Anterior cingulate cortex (tissue), 58 donors: ENCODE results near the gene STX16.

ENCODE experiments used
- DNase-seq, 58 donors: peaks; one replicate each; lab custom pipeline; 2025; lab: John Stamatoyannopoulos, UW

The STX16 gene

GRCh38 chr20:58706150-58706892, 55.2 kb downstream of the STX16 start:
- DNase-seq: no peak

- DNase-seq: no peak
Observed at GRCh38 chr20:58706975-58707681, 56.0 kb downstream of the STX16 start.

- DNase-seq: no peak
Observed at GRCh38 chr20:58707770-58708169, 56.7 kb downstream of the STX16 start.

- no peak for DNase-seq
Observed at GRCh38 chr20:58708246-58708931, 57.3 kb downstream of the STX16 start.

GRCh38 chr20:58709013-58709702, 58.1 kb downstream of the STX16 start:
- DNase-seq: no peak

- DNase-seq: no peak
Observed at GRCh38 chr20:58709703-58710039, 58.6 kb downstream of the STX16 start.

GRCh38 chr20:58710481-58711265, 59.6 kb downstream of the STX16 start:
- no peak for DNase-seq

GRCh38 chr20:58711266-58712051, 60.4 kb downstream of the STX16 start:
- DNase-seq: no peak

GRCh38 chr20:58712151-58712791, 61.2 kb downstream of the STX16 start:
- no peak for DNase-seq

- no peak for DNase-seq
Observed at GRCh38 chr20:58712806-58713731, 62.0 kb downstream of the STX16 start.

GRCh38 chr20:58713801-58714339, 62.8 kb downstream of the STX16 start:
- DNase-seq: no peak

GRCh38 chr20:58714340-58714922, 63.3 kb downstream of the STX16 start:
- DNase-seq: no peak

GRCh38 chr20:58714923-58715351, 63.9 kb downstream of the STX16 start:
- DNase-seq: no peak

GRCh38 chr20:58715391-58715800, 64.3 kb downstream of the STX16 start:
- DNase-seq: no peak

GRCh38 chr20:58715801-58716475, 64.9 kb downstream of the STX16 start:
- no peak for DNase-seq

- no peak for DNase-seq
Observed at GRCh38 chr20:58716476-58717277, 65.6 kb downstream of the STX16 start.
